K562 (cell line): Measurements from ENCODE around the gene DYNLT3.

Experiments
- CTCF ChIP-seq, 3 experiments: IDR thresholded peaks in 2 of 3; conservative IDR thresholded peaks in 1 of 3; 2 replicates each; pipeline ENCODE4 v1.5.1; 2011 to 2012; ENCODE audit warnings: low read length in 3 of 3, mild to moderate bottlenecking in 3 of 3, control low read depth in 2 of 3, improper control_type of control experiment in 1 of 3, inconsistent platforms in 1 of 3, low read depth in 1 of 3, mixed read lengths in 1 of 3, moderate library complexity in 1 of 3; ENCODE audit not compliant: insufficient read depth in 2 of 3
- EGR1 ChIP-seq: fragments of 450-650 bp; conservative IDR thresholded peaks from 2 replicates; pipeline ENCODE4 v1.6.1; 2017; ENCODE audit warnings: mild to moderate bottlenecking
- MAFF ChIP-seq: IDR thresholded peaks from 2 replicates; pipeline ENCODE4 v1.6.1; 2012; ENCODE audit warnings: low read length, improper control_type of control experiment
- NFE2 ChIP-seq: IDR thresholded peaks from 2 replicates; pipeline ENCODE4 v1.6.1; 2014; ENCODE audit warnings: antibody characterized with exemption, low read depth
- NR2C1 ChIP-seq, 2 experiments: fragments of 450-650 bp; IDR thresholded peaks; 2 replicates each; pipeline ENCODE4 v1.6.1; 2017; ENCODE audit warnings: mild to moderate bottlenecking in 2 of 2, antibody characterized with exemption in 1 of 2, inconsistent platforms in 1 of 2, missing compliant biosample characterization in 1 of 2, missing genetic modification characterization in 1 of 2
- RAD21 ChIP-seq, 2 experiments: fragments of 250-450 bp in 1 of 2; fragments of 450-650 bp in 1 of 2; sonication (Bioruptor Pico) in 1 of 2; formaldehyde crosslinking in 1 of 2; IDR thresholded peaks in 1 of 2; conservative IDR thresholded peaks in 1 of 2; 2 replicates each; pipeline versions ENCODE4 v1.4.0 to v1.8.0; 2020 to 2022; ENCODE audit warnings: mild to moderate bottlenecking in 2 of 2, moderate library complexity in 1 of 2
- SIN3A ChIP-seq, 2 experiments: fragments of 150-350 bp in 1 of 2; IDR thresholded peaks; 2 replicates each; pipeline ENCODE4 v1.6.1; 2011 to 2016; ENCODE audit warnings: borderline replicate concordance in 2 of 2, low read depth in 2 of 2, low read length in 2 of 2, mild to moderate bottlenecking in 2 of 2, moderate library complexity in 2 of 2; ENCODE audit not compliant: control insufficient read depth in 1 of 2
- SREBF2 ChIP-seq: sonication (generic); formaldehyde crosslinking; IDR thresholded peaks from 2 replicates; pipeline ENCODE4 v1.4.0; 2020; ENCODE audit warnings: mild to moderate bottlenecking, missing genetic modification reagents
- ZFP36 ChIP-seq: fragments of 150-350 bp; IDR thresholded peaks from 2 replicates; pipeline ENCODE4 v1.6.1; 2018; ENCODE audit warnings: low read length, low read depth; ENCODE audit not compliant: partially characterized antibody

- TF ChIP-seq NFE2: no peak
- TF ChIP-seq CTCF (IDR thresholded peaks at IDR 0.05 in 2 of 3, conservative IDR thresholded peaks at IDR 0.05 in 1 of 3; ENCODE audit: insufficient read depth in 2 of 3, low read depth in 1 of 3, low read length in 3 of 3): no peak
- no peak for TF ChIP-seq RAD21 (CRISPR knock-in tag; conservative IDR thresholded peaks at IDR 0.05 in 1 of 2, IDR thresholded peaks at IDR 0.05 in 1 of 2)
- TF ChIP-seq SIN3A (IDR thresholded peaks at IDR 0.05; ENCODE audit: borderline replicate concordance in 2 of 2, control insufficient read depth in 1 of 2, low read depth in 2 of 2, low read length in 2 of 2): no peak
- TF ChIP-seq EGR1: no peak
- TF ChIP-seq NR2C1 (IDR thresholded peaks at IDR 0.05): no peak
- TF ChIP-seq NR2C1 (tag; IDR thresholded peaks at IDR 0.05): no peak
- TF ChIP-seq SREBF2: no peak
- TF ChIP-seq ZFP36: no peak
- no peak for TF ChIP-seq MAFF
These were observed at the start of gene DYNLT3 for GRCh38 chrX:37846934-37847732.
